CD4-positive, alpha-beta T cell treated with Interleukin-1 beta for 1 hour (primary cell): ENCODE measurements around the gene KCNH5.
"Not testable (repeated sequence)": the region's sequence is repeated elsewhere in the genome, so short reads cannot be mapped to it uniquely, and the experiment has no call there.

Experiments used
- DNase-seq, 2 donors: peaks; one replicate each; pipeline ENCODE4 v3.0.0-alpha.2; 2020 to 2022

The KCNH5 gene

DNA sequence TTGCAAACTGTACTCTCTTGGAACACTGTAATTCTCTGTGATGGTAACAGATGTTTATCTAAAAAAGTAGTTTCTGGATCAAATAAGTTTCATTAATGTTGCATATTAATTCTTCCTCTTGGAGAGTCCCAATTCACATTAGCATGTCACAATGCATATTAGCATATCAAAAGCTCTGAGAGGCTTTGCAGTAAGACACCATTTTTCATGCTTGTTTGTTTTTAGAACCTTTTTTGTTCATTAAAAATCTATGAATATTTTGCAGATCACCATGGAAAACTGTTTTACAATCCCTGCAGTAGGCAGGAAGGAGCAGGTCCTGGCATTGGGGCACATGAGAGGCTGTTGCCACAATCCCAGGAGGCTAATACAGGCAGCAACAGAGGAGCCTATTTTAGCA, 180.7 kb downstream of the KCNH5 start:
- DNase-seq = no peak

- DNase-seq = not testable (repeated sequence)
Observed at GRCh38 chr14:62858011-62858410, 187.2 kb downstream of the KCNH5 start.

DNA sequence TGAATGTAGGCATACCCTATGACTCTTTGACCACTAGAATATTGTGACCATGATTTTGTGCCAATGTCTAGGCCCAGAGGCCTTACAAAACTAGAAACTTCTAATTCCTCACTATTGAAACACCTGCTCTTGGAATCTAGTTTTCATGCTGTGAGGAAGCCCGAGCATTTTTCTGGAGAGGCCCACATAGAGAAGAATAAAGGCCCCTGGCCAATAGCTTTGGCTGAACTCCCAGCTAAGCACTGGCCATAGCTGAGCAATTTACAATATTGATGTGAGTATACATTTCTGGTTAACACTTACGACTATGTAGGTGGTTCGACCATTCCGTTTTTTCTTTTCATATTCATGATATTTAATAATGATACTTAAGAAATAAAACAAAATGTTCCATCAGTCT, 190.3 kb downstream of the KCNH5 start:
- DNase-seq = no peak

DNA sequence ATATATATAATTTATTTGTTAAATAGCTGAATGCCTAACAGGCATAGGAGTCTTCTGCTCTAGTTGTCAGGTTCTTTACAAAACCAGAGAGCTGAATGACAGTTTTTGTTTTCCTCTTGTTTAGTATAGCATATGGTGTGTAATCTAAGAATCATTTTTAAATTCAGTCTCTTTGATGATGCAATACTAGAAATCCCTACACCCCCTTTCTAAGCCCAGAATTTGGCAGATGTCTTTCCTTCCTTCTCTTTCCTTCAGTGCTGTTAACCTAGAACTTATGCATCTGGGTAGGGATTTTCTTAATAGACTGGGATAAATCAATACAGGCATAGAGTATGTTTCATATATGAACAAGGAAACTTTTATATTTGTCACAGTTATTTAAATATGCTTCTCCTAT, 198.1 kb downstream of the KCNH5 start:
- DNase-seq = no peak

DNA sequence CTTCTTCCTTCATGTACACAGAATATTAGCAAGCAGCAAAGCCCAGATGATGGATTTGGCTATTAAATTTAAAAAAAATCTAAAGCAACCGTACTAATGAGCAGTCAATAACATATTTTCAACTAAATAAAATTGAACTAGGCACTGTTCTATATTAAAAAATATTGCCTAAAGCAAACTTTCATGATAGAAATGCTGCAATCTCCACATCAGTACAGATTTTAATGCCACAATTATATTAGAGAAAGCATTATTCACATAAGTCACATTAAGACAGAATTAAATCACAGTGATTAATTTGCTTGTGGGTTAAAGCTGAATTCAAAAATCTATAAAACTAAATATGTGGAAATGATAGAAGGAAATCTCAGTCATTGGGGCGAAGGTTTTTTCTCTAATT, 200.7 kb downstream of the KCNH5 start:
- DNase-seq = no peak

DNA sequence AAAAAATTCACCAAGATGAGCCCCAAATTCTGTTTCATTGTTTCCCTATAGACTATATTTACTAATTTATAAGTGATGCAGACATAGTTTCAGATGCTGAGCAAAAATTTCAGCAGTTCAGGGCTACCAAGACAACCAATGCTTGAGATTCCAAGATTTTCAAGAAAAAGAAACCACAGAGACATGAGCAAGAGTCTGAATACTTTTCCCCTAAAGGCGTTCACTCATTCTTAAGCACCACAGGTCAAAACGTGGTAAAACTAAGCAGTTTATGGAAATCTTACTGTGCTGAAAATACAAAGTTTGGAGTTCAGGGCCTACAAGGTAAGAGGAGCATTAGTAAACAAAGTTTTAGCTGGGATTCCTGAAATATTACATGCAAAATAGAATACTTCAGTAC, 221.2 kb downstream of the KCNH5 start:
- no peak for DNase-seq

DNA sequence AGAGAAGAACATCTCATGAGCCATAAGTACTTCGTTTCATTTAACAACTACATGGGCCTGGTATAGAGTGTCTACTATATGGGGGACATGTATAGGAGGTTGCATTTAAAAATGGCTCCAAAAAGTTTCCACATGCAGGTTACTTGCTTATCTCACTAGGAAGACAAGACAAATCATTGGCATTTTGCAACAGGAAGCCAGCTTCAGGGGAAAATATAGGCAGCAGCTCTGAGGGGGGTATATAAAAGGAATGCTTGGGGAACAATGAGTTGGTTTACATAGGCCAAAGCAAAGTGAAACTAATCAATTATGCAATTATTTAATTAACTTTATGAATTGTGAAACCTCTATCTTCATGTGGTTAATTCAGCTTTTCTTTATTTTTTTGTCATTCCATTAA, 225.3 kb downstream of the KCNH5 start:
- DNase-seq = no peak

GRCh38 chr14:62807636-62808035, 237.6 kb downstream of the KCNH5 start:
- DNase-seq = no peak

GRCh38 chr14:62800577-62800976, 244.7 kb downstream of the KCNH5 start:
- DNase-seq = no peak

GRCh38 chr14:62796431-62796830, 248.8 kb downstream of the KCNH5 start:
- no peak for DNase-seq

- no peak for DNase-seq
Observed at GRCh38 chr14:62792578-62792977, 252.7 kb downstream of the KCNH5 start.

- not testable (repeated sequence) for DNase-seq
Observed at GRCh38 chr14:62781328-62781727, 263.9 kb downstream of the KCNH5 start.

- no peak for DNase-seq
Observed at GRCh38 chr14:62778852-62779251, 266.4 kb downstream of the KCNH5 start.

GRCh38 chr14:62778310-62778709, 266.9 kb downstream of the KCNH5 start:
- DNase-seq = no peak

DNA sequence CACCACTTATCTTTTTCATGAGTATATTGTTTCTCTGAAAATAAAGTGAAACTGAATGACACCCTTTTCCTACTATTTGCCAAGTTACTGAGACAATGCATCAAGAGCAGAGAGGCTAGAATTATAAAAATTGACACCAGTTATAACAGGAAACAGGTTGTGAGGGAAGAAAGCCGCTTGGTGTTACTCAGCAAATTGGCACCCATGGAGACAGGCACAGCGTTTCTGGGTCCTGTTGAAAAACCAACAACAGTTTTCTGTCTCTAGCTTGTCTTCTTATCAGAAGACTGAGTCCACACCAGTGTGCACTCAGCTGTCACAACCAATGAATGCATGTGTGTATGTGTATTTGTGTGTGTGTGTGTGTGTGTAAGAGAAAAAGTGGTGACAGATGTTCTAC, 267.7 kb downstream of the KCNH5 start:
- DNase-seq = no peak

GRCh38 chr14:62776300-62776699, 269.0 kb downstream of the KCNH5 start:
- no peak for DNase-seq

DNA sequence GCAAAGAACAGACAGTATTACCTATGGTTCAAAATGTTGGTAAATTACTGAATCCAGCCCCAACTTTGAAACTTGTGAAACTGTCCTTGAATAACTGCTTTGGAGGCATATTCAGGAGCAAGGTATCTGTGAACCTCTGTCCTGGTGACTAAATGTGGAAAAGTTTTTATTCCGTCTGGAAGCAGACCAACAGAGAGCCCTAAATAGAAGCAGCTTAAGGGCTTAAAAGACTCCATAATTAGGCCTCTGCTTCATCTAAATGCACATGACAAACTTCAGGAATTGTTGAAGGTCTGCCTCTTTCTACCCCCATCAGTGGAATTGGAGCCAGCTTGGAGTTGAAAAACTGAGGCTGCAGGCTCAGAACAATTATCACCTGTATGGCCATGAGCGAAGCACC, 276.5 kb downstream of the KCNH5 start:
- DNase-seq = no peak

DNA sequence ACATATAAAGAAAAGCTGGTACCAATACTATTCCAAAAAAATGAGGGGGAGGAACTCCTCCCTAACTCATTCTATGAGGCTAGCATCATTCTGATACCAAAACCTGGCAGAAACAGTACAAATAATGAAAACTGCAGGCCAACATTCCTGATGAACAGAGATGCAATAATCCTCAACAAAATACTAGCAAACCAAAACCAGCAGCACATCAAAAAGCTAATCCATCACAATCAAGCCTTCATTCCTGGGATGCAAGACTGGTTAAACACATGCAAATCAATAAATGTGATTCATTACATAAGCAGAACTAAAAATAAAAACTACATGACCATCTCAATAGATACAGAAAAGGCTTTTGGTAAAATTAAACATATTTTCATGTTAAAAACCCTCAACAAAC, 281.3 kb downstream of the KCNH5 start:
- DNase-seq = no peak

DNA sequence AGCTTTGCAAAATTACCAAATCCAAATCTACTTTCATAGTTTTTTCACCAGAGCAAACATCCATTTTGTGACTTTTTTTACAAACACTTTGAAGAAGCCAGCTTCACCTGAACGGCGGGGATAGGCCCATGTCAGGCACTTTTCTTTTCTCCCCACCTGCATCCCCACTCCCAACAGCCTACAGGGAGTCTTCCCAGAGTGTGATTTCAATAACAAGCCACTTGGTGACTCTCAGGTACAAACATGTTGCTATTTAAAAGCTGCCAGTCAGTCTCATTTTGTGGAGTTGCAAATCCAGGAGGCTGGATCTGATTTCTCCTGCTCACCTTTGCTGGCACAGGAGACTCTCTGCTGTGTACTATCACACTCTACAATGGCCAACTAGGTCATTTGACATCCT, 285.5 kb downstream of the KCNH5 start:
- DNase-seq = no peak

GRCh38 chr14:62746881-62747280, 298.4 kb downstream of the KCNH5 start:
- DNase-seq = not testable (repeated sequence)

- DNase-seq = no peak
Observed at GRCh38 chr14:62745496-62745895, 299.8 kb downstream of the KCNH5 start.

- no peak for DNase-seq
Observed at GRCh38 chr14:62743560-62743959, 301.7 kb downstream of the KCNH5 start.

DNA sequence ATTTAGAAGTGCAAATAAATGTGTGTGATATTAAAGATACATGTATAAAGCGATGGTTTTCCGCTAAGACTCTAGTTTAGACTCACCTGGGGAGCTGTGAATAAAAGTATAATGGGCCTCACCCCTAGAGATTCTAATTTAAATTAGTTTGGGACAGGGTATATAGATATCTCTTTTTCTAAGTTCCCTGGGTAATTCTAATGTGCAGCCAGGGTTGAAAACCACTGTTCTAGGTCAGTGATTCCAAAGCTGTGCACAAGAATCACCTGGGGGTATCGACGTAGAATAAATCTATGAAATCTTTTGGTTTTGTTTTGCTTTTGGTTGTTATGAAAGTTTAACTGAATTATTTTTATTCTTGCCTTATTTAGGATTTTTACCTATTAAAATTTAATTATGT, 302.1 kb downstream of the KCNH5 start:
- DNase-seq = no peak

DNA sequence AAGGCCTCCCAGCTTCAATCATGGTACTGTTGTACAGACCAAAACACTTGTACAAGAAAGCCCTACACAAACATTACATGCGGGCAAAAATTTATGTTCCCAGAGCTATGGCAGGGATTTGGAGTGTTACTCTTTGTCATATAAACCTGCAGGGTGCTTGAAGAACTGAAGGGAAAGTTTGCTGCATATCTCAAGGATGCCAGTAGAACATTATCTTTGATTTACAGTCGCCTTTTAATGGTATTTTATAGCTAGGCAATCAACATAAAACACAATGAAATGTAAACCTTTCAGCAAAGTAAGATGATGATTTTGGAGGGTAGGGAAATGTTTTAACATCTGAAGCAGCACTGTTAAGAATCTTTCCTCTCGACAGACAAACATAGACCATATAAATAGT, 305.6 kb downstream of the KCNH5 start:
- DNase-seq = no peak

- DNase-seq = no peak
Observed at GRCh38 chr14:62736048-62737043, 308.9 kb downstream of the KCNH5 start.
